Lung (tissue), 12 donors: Measurements from ENCODE around the gene C9orf152. TPM values are rescaled to one million over a fixed set of nuclear protein-coding genes. Genes with fewer than 3 reads are reported as not detected.

Experiments
- ATAC-seq: fragments of 200-7000 bp; cut with Tn5 transposase; one replicate; pipeline ENCODE4 v1.9.1; 2020; ENCODE audit warnings: moderate number of reproducible peaks; ENCODE audit not compliant: insufficient read depth, low FRiP score
- DNase-seq, 3 donors: peaks; one replicate each; pipeline ENCODE4 v3.0.0-alpha.2; 2013 to 2017
- H3K27ac ChIP-seq, 2 donors: one replicate each; pipeline ENCODE4 v1.5.1; 2013; ENCODE audit warnings: mild to moderate bottlenecking in 2 of 2, moderate library complexity in 2 of 2, control low read depth in 1 of 2, inconsistent platforms in 1 of 2, low read depth in 1 of 2, low read length in 1 of 2
- H3K27me3 ChIP-seq, 3 donors: one replicate each; pipeline ENCODE4 v1.5.1; 2013; ENCODE audit warnings: low read length in 2 of 3; ENCODE audit not compliant: control insufficient read depth in 3 of 3, insufficient read depth in 3 of 3
- H3K36me3 ChIP-seq, 4 donors: one replicate each; pipeline ENCODE4 v1.5.1; 2013; ENCODE audit warnings: low read length in 4 of 4, mild to moderate bottlenecking in 1 of 4, moderate library complexity in 1 of 4; ENCODE audit not compliant: control insufficient read depth in 4 of 4, insufficient read depth in 4 of 4
- H3K4me1 ChIP-seq, 5 donors: one replicate each; pipeline ENCODE4 v1.5.1; 2013; ENCODE audit warnings: low read length in 5 of 5, mild to moderate bottlenecking in 2 of 5, moderate library complexity in 1 of 5; ENCODE audit not compliant: control insufficient read depth in 5 of 5, insufficient read depth in 5 of 5
- H3K4me3 ChIP-seq: one replicate; pipeline ENCODE4 v1.5.1; 2013; ENCODE audit warnings: mild to moderate bottlenecking, control low read depth, moderate library complexity
- H3K9ac ChIP-seq, 2 donors: one replicate each; pipeline ENCODE4 v1.5.1; 2013; ENCODE audit warnings: low read length in 2 of 2, control low read depth in 1 of 2; ENCODE audit not compliant: insufficient read depth in 1 of 2
- H3K9me3 ChIP-seq, 4 donors: one replicate each; pipeline ENCODE4 v1.5.1; 2013; ENCODE audit warnings: low read length in 3 of 4, mild to moderate bottlenecking in 1 of 4, moderate library complexity in 1 of 4; ENCODE audit not compliant: control insufficient read depth in 4 of 4, insufficient read depth in 3 of 4
- WGBS, 2 donors: extraction: QIAGEN DNeasy Blood & Tissue Kit; methylation state at CpG; one replicate each; pipeline ENCODE4 v1.1.7; 2013; 5-methylcytosine and 5-hydroxymethylcytosine counted together
- polyA plus RNA-seq, 2 donors: library from polyadenylated mRNA; stranded (reverse); fragments of 200-250 nt; gene quantifications; one replicate each; pipeline ENCODE4 v1.2.1, GENCODE V29; 2013
- total RNA-seq, 2 donors: library from RNA; depleted of rRNA in 1 of 2; stranded (reverse); fragments of >200 nt in 1 of 2; gene quantifications; one replicate each; pipeline ENCODE4 v1.2.1, GENCODE V29; 2014 to 2021
- TF ChIP-seq, protein P1 (sequence below): IDR thresholded peaks from 2 replicates; pipeline ENCODE4 v1.5.1; 2012; ENCODE audit warnings: mild to moderate bottlenecking; ENCODE audit errors: control extremely low read depth, extremely low read depth
- donor health status: control.
- donor health status: control.
- donor health status: Bipolar disorder and iron deficiency.
- donor health status: healthy.
- donor health status: DM: yes; HTN: yes; CAD: no.

C9orf152 gene
- total and polyA plus RNA-seq, 4 donors: 4.2 to 16.8 (median 11.2) TPM

DNA sequence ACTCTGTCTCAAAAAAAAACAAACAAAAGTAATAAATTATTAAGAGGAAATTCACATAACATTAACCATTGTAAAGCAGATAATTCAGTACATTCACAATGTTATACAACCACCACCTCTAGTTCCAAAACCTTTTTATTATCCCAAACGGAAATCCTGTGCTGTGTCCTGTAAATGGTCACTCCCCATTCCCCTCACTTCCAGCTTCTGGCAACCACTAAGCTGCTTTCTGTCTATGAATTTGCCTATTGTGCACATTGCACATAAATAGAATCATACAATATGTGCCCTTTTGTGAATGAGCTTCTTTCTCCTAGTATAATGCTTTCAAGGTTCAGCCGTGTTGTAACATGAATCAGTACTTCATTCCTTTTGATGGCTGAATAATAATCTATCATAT, 20.8 kb downstream of the C9orf152 start:
- no peaks in the 10 kb centered on the region for H3K27me3 ChIP-seq
- H3K4me1 ChIP-seq: peaks cover 0 to 15% (median 10%) of the 10 kb centered on the region in 5 donors
- H3K36me3 ChIP-seq: no peaks in the 10 kb centered on the region
- no peak for ATAC-seq
- H3K27ac ChIP-seq: no peak overlapping the region
- TF ChIP-seq, protein P1, sequence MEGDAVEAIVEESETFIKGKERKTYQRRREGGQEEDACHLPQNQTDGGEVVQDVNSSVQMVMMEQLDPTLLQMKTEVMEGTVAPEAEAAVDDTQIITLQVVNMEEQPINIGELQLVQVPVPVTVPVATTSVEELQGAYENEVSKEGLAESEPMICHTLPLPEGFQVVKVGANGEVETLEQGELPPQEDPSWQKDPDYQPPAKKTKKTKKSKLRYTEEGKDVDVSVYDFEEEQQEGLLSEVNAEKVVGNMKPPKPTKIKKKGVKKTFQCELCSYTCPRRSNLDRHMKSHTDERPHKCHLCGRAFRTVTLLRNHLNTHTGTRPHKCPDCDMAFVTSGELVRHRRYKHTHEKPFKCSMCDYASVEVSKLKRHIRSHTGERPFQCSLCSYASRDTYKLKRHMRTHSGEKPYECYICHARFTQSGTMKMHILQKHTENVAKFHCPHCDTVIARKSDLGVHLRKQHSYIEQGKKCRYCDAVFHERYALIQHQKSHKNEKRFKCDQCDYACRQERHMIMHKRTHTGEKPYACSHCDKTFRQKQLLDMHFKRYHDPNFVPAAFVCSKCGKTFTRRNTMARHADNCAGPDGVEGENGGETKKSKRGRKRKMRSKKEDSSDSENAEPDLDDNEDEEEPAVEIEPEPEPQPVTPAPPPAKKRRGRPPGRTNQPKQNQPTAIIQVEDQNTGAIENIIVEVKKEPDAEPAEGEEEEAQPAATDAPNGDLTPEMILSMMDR: no peak
- no peaks in the 10 kb centered on the region for H3K9me3 ChIP-seq
- no peak overlapping the region for H3K9ac ChIP-seq
- 59 to 62% methylated on average over 2 of the region's 2 CpGs for WGBS, 2 donors
- no peak overlapping the region for H3K4me3 ChIP-seq
- DNase-seq: no peak

DNA sequence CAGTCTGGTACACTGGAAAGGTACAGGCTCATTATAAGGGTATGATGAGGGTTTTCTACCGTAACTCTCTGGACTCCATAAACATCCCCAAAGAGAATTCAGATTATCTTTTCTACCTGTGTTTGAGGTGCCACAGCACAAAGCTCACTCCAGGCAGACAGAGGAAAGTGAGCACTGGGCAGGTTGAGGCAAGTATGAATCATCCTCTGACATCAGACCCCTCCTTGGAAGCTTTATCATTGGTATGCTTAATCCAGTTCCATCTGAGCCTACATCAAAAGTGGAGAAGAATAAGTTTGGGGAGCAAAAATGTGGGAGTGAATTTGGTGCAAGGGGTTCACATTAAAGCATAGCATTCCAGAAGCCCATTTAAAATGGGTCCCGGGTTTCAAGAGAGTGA, 21.7 kb downstream of the C9orf152 start:
- 96 to 100% methylated on average over 2 of the region's 2 CpGs for WGBS, 2 donors
- H3K36me3 ChIP-seq: no peaks in the 10 kb centered on the region
- H3K27me3 ChIP-seq: no peaks in the 10 kb centered on the region
- H3K4me3 ChIP-seq: no peak overlapping the region
- no peaks in the 10 kb centered on the region for H3K9me3 ChIP-seq
- TF ChIP-seq, protein P1: no peak
- H3K27ac ChIP-seq: no peak overlapping the region
- DNase-seq (no peak), ATAC-seq (no peak)
- H3K4me1 ChIP-seq: peaks cover 0 to 10% (median 9%) of the 10 kb centered on the region in 5 donors
- no peak overlapping the region for H3K9ac ChIP-seq

DNA sequence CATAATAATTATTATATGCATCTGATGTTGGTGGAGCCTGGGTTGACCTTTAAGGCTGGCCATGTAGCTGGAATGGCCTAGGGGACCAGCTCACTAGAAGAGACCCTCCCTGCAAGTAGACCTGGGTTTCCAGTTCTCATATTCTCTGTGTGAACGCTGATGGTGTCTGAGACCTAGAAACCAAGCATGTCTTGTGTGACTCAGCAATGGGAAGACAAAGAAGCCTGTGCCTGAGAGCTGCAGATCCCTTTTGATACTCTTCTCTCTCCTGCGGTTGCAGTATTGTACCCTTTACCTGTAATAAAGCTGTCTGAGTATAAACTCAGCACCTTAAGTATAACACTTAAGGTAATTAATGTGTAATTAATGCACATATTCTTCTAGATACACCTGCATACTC, 22.2 kb downstream of the C9orf152 start:
- H3K4me3 ChIP-seq: no peak overlapping the region
- TF ChIP-seq, protein P1: no peak
- H3K36me3 ChIP-seq: no peaks in the 10 kb centered on the region
- no peak overlapping the region for H3K27ac ChIP-seq
- no peak for ATAC-seq
- H3K9ac ChIP-seq: no peak overlapping the region
- H3K27me3 ChIP-seq: no peaks in the 10 kb centered on the region
- peaks cover 0 to 10% (median 9%) of the 10 kb centered on the region in 5 donors for H3K4me1 ChIP-seq
- no peaks in the 10 kb centered on the region for H3K9me3 ChIP-seq
- no peak for DNase-seq
- 96 to 98% methylated on average over 2 of the region's 2 CpGs for WGBS, 2 donors
